Muscle of back (tissue), 11 donors: ENCODE results near the gene MCU. TPM values are rescaled to one million over a fixed set of nuclear protein-coding genes. Genes with fewer than 3 reads are reported as not detected.
A peak's percentile ranks its signal among the peaks of the same experiment; 100 is the strongest.
"Not testable (repeated sequence)": the region's sequence is repeated elsewhere in the genome, so short reads cannot be mapped to it uniquely, and the experiment has no call there.

Experiments
- DNase-seq, 3 donors: peaks; one replicate each; pipeline versions ENCODE4 v3.0.0 to v3.0.0-alpha.2; 2013
- polyA plus RNA-seq, 10 donors: library from polyadenylated mRNA; unstranded; fragments of 120-200 nt; gene quantifications; one replicate each; pipeline ENCODE4 v1.2.1, GENCODE V29; 2013; ENCODE audit not compliant: insufficient read length in 10 of 10

MCU gene
- polyA plus RNA-seq, 10 donors = 86.6 to 152 (median 104) TPM

GRCh38 chr10:72727130-72727529, 35.2 kb downstream of the MCU start:
- no peak for DNase-seq

GRCh38 chr10:72728462-72728861, 36.5 kb downstream of the MCU start:
- no peak for DNase-seq

- no peak for DNase-seq
Measured at GRCh38 chr10:72729528-72729927, 37.6 kb downstream of the MCU start.

- peak in 1 of 3 donors; percentile 58 for DNase-seq
Measured at GRCh38 chr10:72730479-72730878, 38.5 kb downstream of the MCU start.

- no peak for DNase-seq
Measured at GRCh38 chr10:72731916-72732419, 40.0 kb downstream of the MCU start.

GRCh38 chr10:72732521-72732920, 40.6 kb downstream of the MCU start:
- DNase-seq = no peak

- DNase-seq = no peak
Measured at GRCh38 chr10:72733989-72734388, 42.0 kb downstream of the MCU start.

GRCh38 chr10:72735288-72735936, 43.5 kb downstream of the MCU start:
- no peak for DNase-seq

- DNase-seq = peak; percentile 62 to 86 (median 72)
Measured at GRCh38 chr10:72736176-72736827, 44.4 kb downstream of the MCU start.

- DNase-seq = no peak
Measured at GRCh38 chr10:72736828-72737220, 44.9 kb downstream of the MCU start.

- not testable (repeated sequence) for DNase-seq
Measured at GRCh38 chr10:72737357-72737756, 45.4 kb downstream of the MCU start.

- peak in 2 of 3 donors; percentile 47 to 78 for DNase-seq
Measured at GRCh38 chr10:72738486-72738885, 46.5 kb downstream of the MCU start.

GRCh38 chr10:72740528-72740927, 48.6 kb downstream of the MCU start:
- peak; percentile 42 to 56 (median 55) for DNase-seq

- DNase-seq = no peak
Measured at GRCh38 chr10:72742092-72742491, 50.1 kb downstream of the MCU start.

- no peak for DNase-seq
Measured at GRCh38 chr10:72742797-72743196, 50.9 kb downstream of the MCU start.

GRCh38 chr10:72744566-72744965, 52.6 kb downstream of the MCU start:
- no peak for DNase-seq

- no peak for DNase-seq
Measured at GRCh38 chr10:72746426-72747363, 54.8 kb downstream of the MCU start.

- no peak for DNase-seq
Measured at GRCh38 chr10:72747521-72747920, 55.6 kb downstream of the MCU start.

GRCh38 chr10:72753760-72754231, 61.9 kb downstream of the MCU start:
- DNase-seq = no peak

- DNase-seq = no peak
Measured at GRCh38 chr10:72754275-72755032, 62.5 kb downstream of the MCU start.

- DNase-seq = no peak
Measured at GRCh38 chr10:72756674-72757385, 64.9 kb downstream of the MCU start.
